ENCODE measurements around the gene DNAH17.

The DNAH17 gene

DNA sequence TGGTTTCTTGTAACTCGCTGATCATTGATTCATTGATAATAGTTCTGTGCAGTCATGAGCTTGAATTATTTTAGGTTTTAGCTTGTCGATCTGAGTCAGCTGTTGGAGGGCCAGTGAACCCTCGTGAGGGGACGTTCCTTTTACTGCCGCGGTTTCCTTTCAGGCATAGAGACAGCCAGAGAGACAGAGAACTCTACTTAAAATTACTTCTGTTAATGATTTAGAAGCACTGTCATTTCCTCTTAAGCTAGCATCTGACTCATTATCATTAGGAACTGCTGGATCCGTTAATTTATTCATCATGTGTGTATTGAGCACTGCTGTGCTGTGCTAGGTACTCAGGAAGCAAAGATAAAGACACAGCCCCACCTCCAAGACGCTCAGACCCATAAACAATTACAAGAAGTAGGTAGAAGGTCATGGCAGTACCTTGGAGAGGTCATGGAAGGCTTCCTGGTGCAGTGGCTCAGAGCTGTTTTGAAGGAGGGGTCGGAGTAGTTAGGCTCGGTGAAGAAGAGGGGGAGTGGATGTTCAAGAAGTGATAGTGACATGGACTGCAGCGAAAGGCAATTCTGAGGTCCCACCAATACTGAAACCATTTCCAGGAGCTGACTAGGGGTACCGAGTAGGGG is 195.5 kb downstream of the DNAH17 start:
- Histone ChIP-seq H3K9me3 (ENCODE audit: control insufficient read depth, low read length) (no peaks in the 10 kb centered on the region), H3K36me3 (ENCODE audit: control insufficient read depth, insufficient read depth, low read length) (no peaks in the 10 kb centered on the region), H3K27me3 (ENCODE audit: control insufficient read depth, insufficient read depth, low read length) (no peaks in the 10 kb centered on the region), H3K9ac (ENCODE audit: low read length) (no peak overlapping the region), H3K4me3 (ENCODE audit: low read length) (no peak overlapping the region), H3K4me1 (ENCODE audit: control insufficient read depth, insufficient read depth, low read length) (peaks cover 48% of the 10 kb centered on the region)

DNA sequence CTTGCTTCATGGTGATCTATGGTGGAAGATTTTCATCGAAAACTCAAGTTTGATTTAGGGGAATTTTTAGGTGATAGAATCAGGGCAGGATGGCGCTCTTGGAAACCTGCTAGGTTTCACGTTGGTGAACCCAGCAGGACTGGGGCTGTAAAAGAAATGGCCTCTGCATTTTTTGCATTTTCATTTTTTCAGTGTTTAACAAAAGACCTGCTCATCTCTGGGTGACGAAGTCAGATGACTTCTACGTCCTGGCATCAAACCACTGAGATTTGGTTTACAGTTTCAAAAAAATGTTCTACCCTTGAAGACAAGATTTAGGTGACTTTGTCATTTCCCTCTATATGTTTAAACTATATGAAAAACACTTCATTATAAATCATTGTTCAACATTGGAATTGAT is 196.8 kb downstream of the DNAH17 start:
- no peak overlapping the region for H3K9ac ChIP-seq (ENCODE audit: low read length)
- no peak overlapping the region for H3K4me3 ChIP-seq (ENCODE audit: low read length)
- peaks cover 35% of the 10 kb centered on the region for H3K4me1 ChIP-seq (ENCODE audit: control insufficient read depth, insufficient read depth, low read length)
- H3K27me3 ChIP-seq (ENCODE audit: control insufficient read depth, insufficient read depth, low read length), result no peaks in the 10 kb centered on the region
- H3K36me3 ChIP-seq (ENCODE audit: control insufficient read depth, insufficient read depth, low read length), result no peaks in the 10 kb centered on the region
- no peaks in the 10 kb centered on the region for H3K9me3 ChIP-seq (ENCODE audit: control insufficient read depth, low read length)

DNA sequence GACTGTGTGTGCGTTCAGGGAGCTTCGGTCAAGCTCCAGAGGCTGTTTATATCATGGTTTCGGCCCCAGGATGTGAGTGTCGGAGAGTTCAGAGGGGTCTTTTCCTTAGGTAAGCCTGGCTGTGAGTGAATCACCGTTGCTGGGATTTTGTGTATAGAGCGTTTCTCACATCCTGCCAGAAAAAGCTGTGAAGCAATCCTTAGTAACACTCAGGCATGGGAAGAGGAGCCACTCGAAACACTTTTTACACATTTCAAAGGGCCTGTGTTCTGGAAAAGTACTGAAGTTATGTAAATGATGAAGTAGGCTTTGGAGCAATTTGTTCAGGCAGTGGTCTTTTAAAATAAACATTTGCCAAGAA is 198.1 kb downstream of the DNAH17 start:
- Histone ChIP-seq H3K36me3 (ENCODE audit: control insufficient read depth, insufficient read depth, low read length) (no peaks in the 10 kb centered on the region), H3K9me3 (ENCODE audit: control insufficient read depth, low read length) (no peaks in the 10 kb centered on the region), H3K4me3 (ENCODE audit: low read length) (peak overlapping the region; percentile 95), H3K9ac (ENCODE audit: low read length) (peak overlapping the region; percentile 83), H3K27me3 (ENCODE audit: control insufficient read depth, insufficient read depth, low read length) (no peaks in the 10 kb centered on the region), H3K4me1 (ENCODE audit: control insufficient read depth, insufficient read depth, low read length) (peaks cover 23% of the 10 kb centered on the region)

- Histone ChIP-seq H3K9me3 (ENCODE audit: control insufficient read depth, low read length) (no peaks in the 10 kb centered on the region), H3K9ac (ENCODE audit: low read length) (peak within 1 kb of the TSS; percentile 83), H3K27me3 (ENCODE audit: control insufficient read depth, insufficient read depth, low read length) (no peaks in the 10 kb centered on the region), H3K36me3 (ENCODE audit: control insufficient read depth, insufficient read depth, low read length) (no peaks in the 10 kb centered on the region), H3K4me1 (ENCODE audit: control insufficient read depth, insufficient read depth, low read length) (peaks cover 21% of the 10 kb centered on the region), H3K4me3 (ENCODE audit: low read length) (peak within 1 kb of the TSS; percentile 95)
Observed at GRCh38 chr17:78378225-78379130, 198.7 kb downstream of the DNAH17 start, which contains the start of gene PGS1. Gene PGS1 (plus strand): TSS chr17:78378649. CDS start chr17:78378666, 17 bp downstream.

DNA sequence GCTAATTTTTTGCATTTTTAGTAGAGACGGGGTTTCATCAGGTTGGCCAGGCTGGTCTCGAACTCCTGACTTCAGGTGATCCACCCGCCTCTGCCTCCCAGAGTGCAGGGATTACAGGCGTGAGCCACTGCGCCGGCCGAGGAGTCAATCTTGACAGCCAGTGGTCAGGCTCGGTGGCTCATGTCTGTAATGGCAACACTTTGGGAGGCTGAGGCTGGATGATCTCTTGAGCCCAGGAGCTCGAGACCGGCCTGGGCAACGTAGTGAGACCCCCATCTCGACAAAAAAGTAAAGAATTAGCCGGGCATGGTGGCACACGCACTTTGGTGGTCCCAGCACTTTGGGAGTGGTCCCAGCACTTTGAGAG is 199.4 kb downstream of the DNAH17 start:
- H3K4me3 ChIP-seq (ENCODE audit: low read length), result peak overlapping the region; percentile 95
- peaks cover 21% of the 10 kb centered on the region for H3K4me1 ChIP-seq (ENCODE audit: control insufficient read depth, insufficient read depth, low read length)

DNA sequence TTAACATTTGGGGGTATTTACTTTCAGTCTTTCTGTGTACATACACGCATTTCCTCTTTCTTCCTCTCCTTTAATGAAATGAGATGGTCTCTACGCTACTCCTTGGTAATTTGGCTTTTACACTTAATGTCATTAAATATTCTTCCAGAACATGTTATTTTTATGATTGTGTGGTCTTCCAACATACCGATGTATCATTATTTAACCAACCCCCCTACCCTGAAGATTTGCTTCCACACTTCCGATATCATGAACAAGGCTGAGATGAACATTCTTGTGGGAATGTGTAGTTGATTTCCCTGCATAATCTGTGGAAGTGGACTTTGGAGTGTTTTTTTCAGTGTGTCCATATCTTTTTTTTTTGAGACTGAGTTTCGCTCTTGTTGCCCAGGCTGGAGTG is 201.0 kb downstream of the DNAH17 start:
- H3K4me1 ChIP-seq (ENCODE audit: control insufficient read depth, insufficient read depth, low read length), result peaks cover 9% of the 10 kb centered on the region
- H3K27me3 ChIP-seq (ENCODE audit: control insufficient read depth, insufficient read depth, low read length), result no peaks in the 10 kb centered on the region
- no peaks in the 10 kb centered on the region for H3K36me3 ChIP-seq (ENCODE audit: control insufficient read depth, insufficient read depth, low read length)
- H3K4me3 ChIP-seq (ENCODE audit: low read length), result no peak overlapping the region
- no peak overlapping the region for H3K9ac ChIP-seq (ENCODE audit: low read length)
- no peaks in the 10 kb centered on the region for H3K9me3 ChIP-seq (ENCODE audit: control insufficient read depth, low read length)

More for the DNA sequence above, 199.4 kb downstream of the DNAH17 start:
- Histone ChIP-seq H3K27me3 (ENCODE audit: control insufficient read depth, insufficient read depth, low read length) (no peaks in the 10 kb centered on the region), H3K9ac (ENCODE audit: low read length) (peak overlapping the region; percentile 83), H3K9me3 (ENCODE audit: control insufficient read depth, low read length) (no peaks in the 10 kb centered on the region), H3K36me3 (ENCODE audit: control insufficient read depth, insufficient read depth, low read length) (no peaks in the 10 kb centered on the region)

DNA sequence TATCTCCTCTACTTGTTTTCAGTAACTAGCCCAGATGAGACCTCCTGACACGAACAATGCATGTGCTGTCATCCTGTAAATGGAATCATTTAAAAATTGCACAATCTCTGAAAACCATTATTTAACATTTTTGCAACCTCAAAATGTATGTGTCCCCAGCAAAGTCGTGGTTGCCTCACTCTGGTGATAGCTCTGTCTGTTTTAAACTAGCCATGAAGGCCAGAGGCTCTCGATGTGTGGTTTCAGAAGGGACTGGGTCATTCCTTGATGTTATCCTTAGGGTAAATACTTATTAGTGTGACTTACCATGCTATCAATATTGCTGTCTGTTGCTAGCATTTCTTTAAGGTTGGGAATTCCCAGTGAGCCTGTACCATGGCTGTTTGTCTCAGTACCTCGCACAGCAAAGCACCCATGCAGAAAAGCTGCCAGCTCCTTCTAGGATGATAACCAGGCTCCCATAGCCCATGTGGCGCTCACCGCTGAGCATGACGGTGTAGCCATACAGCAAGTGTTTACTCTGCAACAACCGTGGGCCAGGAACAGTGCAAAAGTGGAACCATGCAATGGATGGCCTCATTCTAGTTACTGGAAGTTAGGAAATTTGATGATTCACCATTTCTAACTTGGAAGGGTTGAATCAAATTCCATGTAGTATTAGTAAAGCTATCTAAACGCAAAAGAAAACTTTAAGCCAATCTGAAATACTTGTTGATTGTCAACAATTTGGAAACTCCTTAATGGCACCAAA is 201.6 kb downstream of the DNAH17 start:
- H3K9me3 ChIP-seq (ENCODE audit: control insufficient read depth, low read length), result no peaks in the 10 kb centered on the region
- H3K27me3 ChIP-seq (ENCODE audit: control insufficient read depth, insufficient read depth, low read length), result no peaks in the 10 kb centered on the region
- H3K4me3 ChIP-seq (ENCODE audit: low read length), result no peak overlapping the region
- no peak overlapping the region for H3K9ac ChIP-seq (ENCODE audit: low read length)
- H3K36me3 ChIP-seq (ENCODE audit: control insufficient read depth, insufficient read depth, low read length), result no peaks in the 10 kb centered on the region
- peaks cover 9% of the 10 kb centered on the region for H3K4me1 ChIP-seq (ENCODE audit: control insufficient read depth, insufficient read depth, low read length)

DNA sequence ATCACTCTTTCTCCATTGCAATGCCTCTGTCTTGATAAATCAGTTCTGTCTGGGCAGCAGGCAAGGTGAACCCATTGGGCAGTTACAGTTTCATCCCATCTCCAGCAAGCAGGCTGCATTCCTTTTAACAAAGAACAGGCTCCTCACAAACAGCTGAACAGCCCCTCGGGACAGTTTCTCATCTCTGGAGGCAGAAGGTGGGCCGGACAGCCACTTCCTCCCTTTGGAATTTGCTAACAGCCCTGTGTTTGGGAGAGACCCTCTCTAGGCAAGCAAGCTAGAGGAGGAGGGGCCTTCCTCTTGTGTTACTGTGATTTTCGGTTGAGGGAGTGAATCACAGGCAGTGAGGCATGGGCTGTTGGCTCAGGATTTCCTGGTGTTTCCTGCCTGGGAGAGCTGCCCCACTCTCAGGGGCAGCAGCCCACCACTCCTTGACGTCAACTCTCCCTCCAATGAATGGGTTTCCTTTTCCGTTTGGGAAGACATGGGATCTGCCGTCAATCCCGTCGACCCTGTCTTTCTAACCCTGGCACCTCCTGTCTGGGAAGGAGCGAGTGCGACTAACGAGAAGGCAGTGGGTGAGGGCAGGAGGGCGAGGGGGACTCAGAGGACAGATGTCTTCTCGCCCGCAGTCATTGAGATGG is 202.4 kb downstream of the DNAH17 start:
- H3K9me3 ChIP-seq (ENCODE audit: control insufficient read depth, low read length), result no peaks in the 10 kb centered on the region
- no peak overlapping the region for H3K9ac ChIP-seq (ENCODE audit: low read length)
- H3K4me1 ChIP-seq (ENCODE audit: control insufficient read depth, insufficient read depth, low read length), result peaks cover 9% of the 10 kb centered on the region

GRCh38 chr17:78374189-78374588 is 203.0 kb downstream of the DNAH17 start:
- no peak overlapping the region for H3K9ac ChIP-seq (ENCODE audit: low read length)
- H3K9me3 ChIP-seq (ENCODE audit: control insufficient read depth, low read length), result no peaks in the 10 kb centered on the region
- H3K27me3 ChIP-seq (ENCODE audit: control insufficient read depth, insufficient read depth, low read length), result no peaks in the 10 kb centered on the region
- peaks cover 5% of the 10 kb centered on the region for H3K4me1 ChIP-seq (ENCODE audit: control insufficient read depth, insufficient read depth, low read length)
- no peak overlapping the region for H3K4me3 ChIP-seq (ENCODE audit: low read length)
- no peaks in the 10 kb centered on the region for H3K36me3 ChIP-seq (ENCODE audit: control insufficient read depth, insufficient read depth, low read length)

More for the DNA sequence above, 202.4 kb downstream of the DNAH17 start:
- Histone ChIP-seq H3K4me3 (ENCODE audit: low read length) (no peak overlapping the region), H3K27me3 (ENCODE audit: control insufficient read depth, insufficient read depth, low read length) (no peaks in the 10 kb centered on the region), H3K36me3 (ENCODE audit: control insufficient read depth, insufficient read depth, low read length) (no peaks in the 10 kb centered on the region)

All from mucosa of stomach (tissue), 1 donor.